ENCODE data around the gene STK32B.

DNA sequence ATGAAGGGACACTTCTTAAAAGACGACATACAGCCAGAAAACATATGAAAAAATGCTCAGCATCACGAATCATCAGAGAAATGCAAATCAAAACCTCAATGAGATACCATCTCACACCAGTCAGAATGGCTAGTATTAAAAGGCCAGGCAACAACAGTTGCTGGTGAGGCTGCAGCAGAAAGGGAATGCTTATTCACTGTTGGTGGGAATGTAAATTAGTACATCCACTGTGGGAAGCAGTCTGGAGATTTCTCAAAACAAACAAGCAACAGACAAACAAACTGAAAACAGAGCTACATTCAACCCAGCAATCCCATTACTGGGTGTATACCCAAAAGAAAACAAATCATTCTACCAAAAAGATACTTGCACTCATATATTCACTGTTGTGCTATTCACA lies 459.2 kb downstream of the STK32B start:
- TF ChIP-seq, protein P1, sequence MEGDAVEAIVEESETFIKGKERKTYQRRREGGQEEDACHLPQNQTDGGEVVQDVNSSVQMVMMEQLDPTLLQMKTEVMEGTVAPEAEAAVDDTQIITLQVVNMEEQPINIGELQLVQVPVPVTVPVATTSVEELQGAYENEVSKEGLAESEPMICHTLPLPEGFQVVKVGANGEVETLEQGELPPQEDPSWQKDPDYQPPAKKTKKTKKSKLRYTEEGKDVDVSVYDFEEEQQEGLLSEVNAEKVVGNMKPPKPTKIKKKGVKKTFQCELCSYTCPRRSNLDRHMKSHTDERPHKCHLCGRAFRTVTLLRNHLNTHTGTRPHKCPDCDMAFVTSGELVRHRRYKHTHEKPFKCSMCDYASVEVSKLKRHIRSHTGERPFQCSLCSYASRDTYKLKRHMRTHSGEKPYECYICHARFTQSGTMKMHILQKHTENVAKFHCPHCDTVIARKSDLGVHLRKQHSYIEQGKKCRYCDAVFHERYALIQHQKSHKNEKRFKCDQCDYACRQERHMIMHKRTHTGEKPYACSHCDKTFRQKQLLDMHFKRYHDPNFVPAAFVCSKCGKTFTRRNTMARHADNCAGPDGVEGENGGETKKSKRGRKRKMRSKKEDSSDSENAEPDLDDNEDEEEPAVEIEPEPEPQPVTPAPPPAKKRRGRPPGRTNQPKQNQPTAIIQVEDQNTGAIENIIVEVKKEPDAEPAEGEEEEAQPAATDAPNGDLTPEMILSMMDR (IDR thresholded peaks at IDR 0.05): no peak
- TF ChIP-seq POLR2A (IDR thresholded peaks at IDR 0.05): no peak

All from lower leg skin (tissue), 3 donors.